ENCODE data around the gene ADRB2. TPM values are rescaled to one million over a fixed set of nuclear protein-coding genes. Genes with fewer than 3 reads are reported as not detected.

The ADRB2 gene
- total RNA-seq, 1 donor from 2014 or later, result 5.6 TPM

DNA sequence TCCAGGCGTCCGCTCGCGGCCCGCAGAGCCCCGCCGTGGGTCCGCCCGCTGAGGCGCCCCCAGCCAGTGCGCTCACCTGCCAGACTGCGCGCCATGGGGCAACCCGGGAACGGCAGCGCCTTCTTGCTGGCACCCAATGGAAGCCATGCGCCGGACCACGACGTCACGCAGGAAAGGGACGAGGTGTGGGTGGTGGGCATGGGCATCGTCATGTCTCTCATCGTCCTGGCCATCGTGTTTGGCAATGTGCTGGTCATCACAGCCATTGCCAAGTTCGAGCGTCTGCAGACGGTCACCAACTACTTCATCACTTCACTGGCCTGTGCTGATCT, 294 bp downstream of the ADRB2 start:
- intact Hi-C loops (cut with DNase I), result loop anchor here (5.0 to 10.0 kb wide), 3 partner anchors 41 to 288 kb away; no protein-coding TSS in a partner anchor

DNA sequence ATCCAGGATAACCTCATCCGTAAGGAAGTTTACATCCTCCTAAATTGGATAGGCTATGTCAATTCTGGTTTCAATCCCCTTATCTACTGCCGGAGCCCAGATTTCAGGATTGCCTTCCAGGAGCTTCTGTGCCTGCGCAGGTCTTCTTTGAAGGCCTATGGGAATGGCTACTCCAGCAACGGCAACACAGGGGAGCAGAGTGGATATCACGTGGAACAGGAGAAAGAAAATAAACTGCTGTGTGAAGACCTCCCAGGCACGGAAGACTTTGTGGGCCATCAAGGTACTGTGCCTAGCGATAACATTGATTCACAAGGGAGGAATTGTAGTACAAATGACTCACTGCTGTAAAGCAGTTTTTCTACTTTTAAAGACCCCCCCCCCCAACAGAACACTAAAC, 1.3 kb downstream of the ADRB2 start:
- DNase-seq, result no peak
- ATAC-seq (ENCODE audit: poor library complexity), result no peak
- intact Hi-C loops (cut with DNase I), result loop anchor here (5.0 to 10.0 kb wide), 3 partner anchors 40 to 287 kb away; no protein-coding TSS in a partner anchor

More for the DNA sequence above, 294 bp downstream of the ADRB2 start:
- ATAC-seq (ENCODE audit: poor library complexity), result peak; percentile 6
- DNase-seq, result no peak

DNA sequence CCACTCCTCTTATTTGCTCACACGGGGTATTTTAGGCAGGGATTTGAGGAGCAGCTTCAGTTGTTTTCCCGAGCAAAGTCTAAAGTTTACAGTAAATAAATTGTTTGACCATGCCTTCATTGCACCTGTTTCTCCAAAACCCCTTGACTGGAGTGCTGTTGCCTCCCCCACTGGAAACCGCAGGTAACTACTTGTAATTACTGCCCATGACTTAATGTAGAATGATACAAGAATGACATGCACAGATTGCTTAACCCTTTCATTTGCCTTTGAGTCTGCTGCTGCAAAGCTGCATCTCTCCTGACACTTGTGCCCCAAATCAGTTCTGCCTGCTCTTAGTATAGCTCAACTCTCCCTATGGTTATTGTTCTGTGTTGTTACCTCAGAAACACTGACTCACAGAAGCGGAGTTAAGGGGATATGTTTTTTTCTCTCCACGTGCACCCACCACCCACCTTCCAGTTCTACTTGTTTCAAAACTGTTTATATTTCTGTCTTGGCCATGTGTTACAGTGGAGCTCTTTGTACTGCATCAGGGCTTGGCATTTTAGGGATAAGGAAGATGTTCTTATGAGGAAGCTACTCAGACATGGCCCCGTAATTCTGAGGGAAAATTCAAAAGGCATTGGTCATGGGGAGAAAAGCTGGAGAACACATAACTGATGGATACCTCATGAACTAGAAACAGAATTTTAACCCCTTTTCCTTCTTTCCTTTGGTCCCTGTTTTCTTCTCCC, 2.3 kb downstream of the ADRB2 start:
- intact Hi-C loops (cut with DNase I), result loop anchor here (5.0 to 10.0 kb wide), 3 partner anchors 39 to 286 kb away; no protein-coding TSS in a partner anchor
- ATAC-seq (ENCODE audit: poor library complexity) (no peak), DNase-seq (no peak)

DNA sequence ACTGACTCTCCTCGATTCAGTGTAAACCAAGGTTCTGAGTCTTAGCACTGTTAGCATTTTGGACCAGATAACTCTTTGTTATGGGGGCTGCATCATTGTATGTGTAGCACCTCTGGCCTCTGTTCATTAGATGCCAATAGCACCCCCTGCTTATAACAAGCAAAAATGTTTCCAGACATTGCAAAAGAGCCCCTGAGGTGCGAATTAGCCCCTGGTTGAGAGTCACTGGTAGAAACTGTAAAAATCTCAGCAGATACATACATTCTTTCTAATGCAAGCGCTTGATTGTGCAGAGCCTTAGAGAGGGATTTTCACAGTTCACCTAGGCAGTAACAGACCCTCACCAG, 2.8 kb downstream of the ADRB2 start:
- intact Hi-C loops (cut with DNase I), result loop anchor here (5.0 to 10.0 kb wide), 3 partner anchors 38 to 286 kb away; no protein-coding TSS in a partner anchor
- no peak for ATAC-seq (ENCODE audit: poor library complexity)
- DNase-seq, result no peak

DNA sequence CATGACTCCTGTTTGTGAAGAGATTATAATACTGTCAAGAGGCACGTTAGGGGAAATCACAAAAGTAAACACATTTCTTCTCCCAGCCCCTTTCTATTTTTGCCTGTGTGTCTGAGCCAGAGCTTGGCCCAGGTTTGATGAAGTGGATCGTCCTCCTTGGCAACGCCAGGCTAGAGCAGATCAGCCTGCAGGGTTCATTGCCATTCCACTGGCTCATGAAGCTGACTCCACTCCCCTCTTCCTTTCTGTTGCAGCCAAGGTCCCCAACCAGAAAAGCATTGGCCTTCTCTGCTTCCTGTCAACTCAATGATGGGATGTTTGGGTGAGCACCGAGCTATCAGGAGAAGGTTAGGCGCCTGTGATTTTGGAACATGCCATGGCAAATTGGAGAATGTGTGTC, 3.3 kb downstream of the ADRB2 start:
- ATAC-seq (ENCODE audit: poor library complexity) (peak; percentile 9), DNase-seq (no peak)
- intact Hi-C loops (cut with DNase I), result loop anchor here (5.0 to 10.0 kb wide), 3 partner anchors 38 to 285 kb away; no protein-coding TSS in a partner anchor

DNA sequence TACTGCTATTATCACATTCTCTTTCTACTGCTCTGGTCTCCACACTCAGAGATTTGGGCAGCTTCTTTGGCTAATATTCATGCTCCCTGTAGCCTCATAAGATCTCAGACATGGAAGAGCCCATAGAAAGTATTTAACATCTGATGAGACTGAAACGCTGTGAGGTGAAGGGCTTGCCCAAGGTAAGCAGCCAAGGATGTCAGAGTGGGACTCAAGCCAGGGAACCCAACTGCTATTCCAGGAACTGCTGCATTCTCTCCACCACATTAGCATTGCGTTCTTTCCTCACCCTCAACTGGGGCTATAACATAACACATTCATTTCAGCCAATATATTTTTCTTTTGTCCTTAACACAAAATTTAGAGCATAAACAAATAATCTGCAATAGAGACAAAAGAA, 3.8 kb downstream of the ADRB2 start:
- ATAC-seq (ENCODE audit: poor library complexity) (no peak), DNase-seq (no peak)
- intact Hi-C loops (cut with DNase I), result no loop called here

GRCh38 chr5:148831590-148832565, 5.5 kb downstream of the ADRB2 start:
- ATAC-seq (ENCODE audit: poor library complexity) (peak; percentile 2), DNase-seq (no peak)
- intact Hi-C loops (cut with DNase I), result no loop called here

DNA sequence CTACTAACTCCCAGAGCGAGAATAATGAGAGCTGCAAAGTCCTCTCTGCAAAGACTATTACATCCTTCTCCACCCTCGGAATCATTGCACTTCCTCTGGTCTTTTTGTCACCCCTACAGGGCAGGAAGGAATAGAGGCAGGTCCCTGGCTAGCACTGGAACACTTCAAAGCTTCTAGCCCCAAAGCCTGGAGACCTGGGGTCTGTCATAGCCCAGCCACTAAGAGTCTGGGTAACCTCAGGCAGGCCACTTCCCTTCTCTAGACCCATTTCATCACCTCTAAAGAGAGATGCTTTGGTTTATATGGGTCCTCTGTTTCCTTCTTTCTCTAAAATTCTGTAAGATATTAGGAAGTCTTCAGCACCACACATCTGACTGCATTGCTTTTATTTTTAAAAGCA, 6.7 kb downstream of the ADRB2 start:
- intact Hi-C loops (cut with DNase I), result no loop called here
- no peak for ATAC-seq (ENCODE audit: poor library complexity)
- no peak for DNase-seq

DNA sequence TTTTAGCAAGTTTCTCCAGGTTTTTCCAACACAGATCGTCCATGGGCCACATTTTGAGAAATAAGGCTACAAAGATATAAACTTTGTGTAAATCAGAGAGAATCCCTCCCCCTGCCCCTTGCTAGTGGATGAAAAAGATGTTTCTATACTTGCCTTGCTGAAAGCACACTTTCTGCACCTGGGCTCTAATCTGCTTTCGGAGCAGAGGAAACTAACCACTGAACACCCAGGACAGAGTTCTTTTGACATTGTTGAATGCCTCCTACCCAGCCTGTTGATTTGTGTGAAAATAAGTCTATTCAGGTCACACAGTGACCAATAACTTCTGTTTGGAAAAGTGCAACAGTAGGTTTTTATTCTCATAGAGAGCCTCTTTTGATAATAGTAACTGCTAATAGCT, 7.5 kb downstream of the ADRB2 start:
- no peak for ATAC-seq (ENCODE audit: poor library complexity)
- DNase-seq, result no peak
- intact Hi-C loops (cut with DNase I), result no loop called here

DNA sequence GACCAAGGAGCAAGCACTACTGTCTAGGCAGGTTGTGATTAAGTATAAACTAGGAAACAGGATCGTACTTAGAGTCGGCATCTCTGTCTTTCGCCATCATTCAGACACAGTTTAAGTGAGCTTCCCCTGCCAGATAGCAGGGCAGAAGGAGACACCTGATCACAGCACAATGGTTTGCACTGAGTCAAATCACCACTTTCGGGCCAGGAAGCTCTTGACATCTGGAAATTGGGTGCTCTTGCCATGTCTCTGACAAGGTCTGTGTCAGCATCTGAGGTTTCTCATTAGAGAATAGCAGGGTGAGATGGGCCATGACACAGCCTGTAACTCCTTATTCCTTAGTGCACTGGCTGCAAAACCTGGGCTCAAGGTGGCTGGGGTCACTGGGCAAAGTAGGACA, 8.3 kb downstream of the ADRB2 start:
- intact Hi-C loops (cut with DNase I), result no loop called here

GRCh38 chr5:148836272-148837250, 10.2 kb downstream of the ADRB2 start:
- intact Hi-C loops (cut with DNase I), result no loop called here
- DNase-seq (no peak), ATAC-seq (ENCODE audit: poor library complexity) (no peak)

More for the DNA sequence above, 8.3 kb downstream of the ADRB2 start:
- DNase-seq (no peak), ATAC-seq (ENCODE audit: poor library complexity) (no peak)

DNA sequence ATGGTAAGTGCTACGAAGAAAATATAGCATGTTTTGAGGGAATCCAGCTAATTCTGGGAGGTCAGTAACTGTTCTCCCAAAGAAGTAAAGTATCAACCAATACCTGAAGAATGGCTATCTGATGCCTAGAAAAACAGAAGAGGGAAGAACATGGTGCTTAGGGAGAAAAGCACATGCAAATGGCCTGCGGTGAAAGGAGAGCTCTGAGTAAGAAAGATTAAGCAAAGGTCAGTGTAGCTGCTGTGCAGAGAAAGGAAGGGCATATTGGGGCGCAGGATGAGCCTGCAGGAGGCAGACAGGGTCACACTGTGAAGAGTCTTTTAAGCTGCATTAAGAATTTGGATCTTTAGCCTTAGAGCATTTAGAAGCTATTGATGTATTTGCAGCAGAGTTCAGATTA, 11.0 kb downstream of the ADRB2 start:
- ATAC-seq (ENCODE audit: poor library complexity), result no peak
- intact Hi-C loops (cut with DNase I), result no loop called here
- DNase-seq, result no peak

- intact Hi-C loops (cut with DNase I), result no loop called here
- ATAC-seq (ENCODE audit: poor library complexity) (peak; percentile 16), DNase-seq (no peak)
Observed at GRCh38 chr5:148838357-148838756, 11.9 kb downstream of the ADRB2 start.

- ATAC-seq (ENCODE audit: poor library complexity) (no peak), DNase-seq (no peak)
- intact Hi-C loops (cut with DNase I), result no loop called here
Observed at GRCh38 chr5:148839960-148840359, 13.5 kb downstream of the ADRB2 start.

GRCh38 chr5:148840531-148840930, 14.1 kb downstream of the ADRB2 start:
- intact Hi-C loops (cut with DNase I), result no loop called here
- no peak for ATAC-seq (ENCODE audit: poor library complexity)
- no peak for DNase-seq

DNA sequence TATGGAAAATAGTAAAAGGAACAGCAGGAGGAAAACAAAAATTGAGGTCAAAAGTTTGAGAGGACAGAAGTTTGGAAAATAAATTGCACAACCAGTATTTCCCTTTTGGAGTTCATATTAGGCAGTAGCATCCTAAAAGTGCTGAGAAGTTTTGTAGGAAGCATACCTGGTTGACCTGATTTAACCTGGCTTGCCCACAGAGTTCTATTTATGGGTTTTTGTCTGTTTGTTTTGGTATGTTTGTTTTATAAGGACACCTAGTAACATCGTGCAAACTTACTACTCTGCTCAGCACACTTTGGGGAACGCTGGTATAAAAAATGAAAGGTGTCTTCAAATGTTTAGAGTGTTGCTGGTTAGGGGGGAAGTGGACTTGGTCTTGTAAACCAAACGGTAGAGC, 15.1 kb downstream of the ADRB2 start:
- intact Hi-C loops (cut with DNase I), result no loop called here
- DNase-seq, result no peak
- ATAC-seq (ENCODE audit: poor library complexity), result peak; percentile 37

DNA sequence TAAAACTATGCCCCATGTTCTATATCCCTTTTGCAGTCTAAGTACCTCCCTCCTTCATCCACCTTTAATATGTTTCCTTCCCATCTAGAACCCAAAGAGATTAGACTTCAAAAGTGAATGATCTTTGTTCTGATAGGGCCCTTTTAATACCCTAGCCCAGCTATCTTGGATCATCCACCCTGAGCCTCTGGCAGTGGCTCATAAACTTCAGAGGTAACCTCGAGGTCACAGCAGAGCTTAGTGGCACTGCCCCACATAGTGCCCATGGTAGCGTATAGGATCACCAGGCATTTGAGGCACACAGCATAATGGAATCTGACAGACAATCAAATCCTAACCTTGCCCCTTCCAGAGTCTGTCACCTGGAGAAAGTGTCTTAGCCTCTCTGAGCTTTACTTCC, 15.8 kb downstream of the ADRB2 start:
- no peak for DNase-seq

GRCh38 chr5:148843510-148844318, 17.3 kb downstream of the ADRB2 start:
- ATAC-seq (ENCODE audit: poor library complexity) (peak; percentile 13), DNase-seq (no peak)
- intact Hi-C loops (cut with DNase I), result no loop called here

More for the DNA sequence above, 15.8 kb downstream of the ADRB2 start:
- peak; percentile 40 for ATAC-seq (ENCODE audit: poor library complexity)
- intact Hi-C loops (cut with DNase I), result no loop called here
